HG03565 (cell line): Measurements from ENCODE around the gene EREG.

Source experiments
- ATAC-seq: cut with Tn5 transposase; IDR thresholded peaks from one replicate; pipeline ENCODE4 v1.9.1; 2021; ENCODE audit warnings: mild to moderate bottlenecking, moderate library complexity; ENCODE audit not compliant: unreplicated experiment

The EREG gene, protein sequence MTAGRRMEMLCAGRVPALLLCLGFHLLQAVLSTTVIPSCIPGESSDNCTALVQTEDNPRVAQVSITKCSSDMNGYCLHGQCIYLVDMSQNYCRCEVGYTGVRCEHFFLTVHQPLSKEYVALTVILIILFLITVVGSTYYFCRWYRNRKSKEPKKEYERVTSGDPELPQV

GRCh38 chr4:74364652-74365491 lies at the start of gene EREG:
TSS of gene EREG (plus strand) at chr4:74365145. CDS start at chr4:74365309, 164 bp downstream.
- peak; percentile 31 for ATAC-seq

GRCh38 chr4:74315376-74315775 lies 49.6 kb upstream of the EREG start:
- ATAC-seq: no peak

DNA sequence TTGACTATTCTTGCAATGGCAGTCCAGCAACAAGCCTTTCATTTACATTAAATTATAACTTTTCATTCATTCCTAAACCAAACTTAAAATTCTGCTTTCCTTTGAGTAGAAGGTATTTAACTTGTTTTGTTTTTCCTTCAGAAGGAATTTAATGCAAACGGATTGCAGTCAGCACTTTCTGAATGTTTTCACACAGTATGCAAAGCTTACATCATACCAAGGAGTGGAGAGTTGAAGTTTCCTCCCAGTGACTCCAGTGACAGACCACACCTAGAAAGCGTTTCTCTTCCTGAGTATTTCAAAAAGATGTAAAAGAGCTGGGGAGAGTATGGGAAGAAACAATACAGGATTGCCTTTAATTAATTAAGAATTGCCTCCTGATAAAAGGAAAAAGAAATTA lies 48.5 kb upstream of the EREG start:
- ATAC-seq: no peak

DNA sequence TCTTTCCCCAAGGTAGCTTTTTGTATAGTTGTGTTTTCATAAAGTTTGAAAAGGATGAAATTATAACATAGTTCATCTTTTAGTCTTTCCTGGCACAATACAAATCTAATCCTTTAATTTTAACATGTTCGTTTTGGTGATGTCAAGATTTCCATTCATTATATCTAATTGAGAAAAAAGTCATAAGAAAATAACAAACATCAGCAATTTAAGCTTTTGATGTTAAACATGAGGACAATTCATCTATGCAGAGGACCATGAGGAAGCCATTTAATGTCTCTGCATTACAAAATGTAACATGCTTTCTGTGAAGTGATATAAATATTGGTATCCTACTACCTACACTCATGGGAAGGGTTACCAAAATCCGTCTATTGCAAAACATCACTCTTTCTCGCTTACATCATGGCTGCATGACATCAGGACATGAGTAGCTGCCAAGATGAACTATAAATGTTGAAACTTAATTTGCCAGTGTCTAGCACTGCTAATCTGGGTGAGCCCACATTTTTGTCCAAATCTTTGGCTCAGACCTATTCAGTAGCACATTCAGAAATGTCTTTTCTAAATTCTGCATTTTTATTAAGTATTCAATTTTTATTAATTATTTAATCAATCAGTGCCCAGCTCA lies 47.2 kb upstream of the EREG start:
- ATAC-seq: no peak

GRCh38 chr4:74318276-74318675 lies 46.7 kb upstream of the EREG start:
- ATAC-seq: no peak

GRCh38 chr4:74319470-74319869 lies 45.5 kb upstream of the EREG start:
- ATAC-seq: no peak

- peak; percentile 50 for ATAC-seq
These were observed 44.3 kb upstream of the EREG start for GRCh38 chr4:74320559-74321118.

DNA sequence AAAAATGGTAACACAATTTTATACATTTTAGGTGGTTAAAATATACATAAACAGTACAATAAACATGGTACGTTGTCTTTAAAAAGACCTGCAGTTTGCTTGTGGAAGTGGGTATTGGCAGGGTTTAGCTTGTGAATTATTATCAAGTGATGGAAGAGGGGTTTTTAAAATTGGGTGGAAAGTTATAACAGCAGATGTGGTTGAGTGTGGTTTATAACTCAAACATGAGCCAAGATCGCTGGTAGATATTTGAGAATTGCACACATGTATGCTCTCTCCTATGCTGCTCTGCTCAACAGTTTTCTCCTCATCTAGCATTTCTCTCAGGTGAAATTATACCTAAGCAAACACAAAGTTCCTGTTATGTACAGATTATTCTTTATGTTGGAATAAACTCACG lies 42.6 kb upstream of the EREG start:
- no peak for ATAC-seq

DNA sequence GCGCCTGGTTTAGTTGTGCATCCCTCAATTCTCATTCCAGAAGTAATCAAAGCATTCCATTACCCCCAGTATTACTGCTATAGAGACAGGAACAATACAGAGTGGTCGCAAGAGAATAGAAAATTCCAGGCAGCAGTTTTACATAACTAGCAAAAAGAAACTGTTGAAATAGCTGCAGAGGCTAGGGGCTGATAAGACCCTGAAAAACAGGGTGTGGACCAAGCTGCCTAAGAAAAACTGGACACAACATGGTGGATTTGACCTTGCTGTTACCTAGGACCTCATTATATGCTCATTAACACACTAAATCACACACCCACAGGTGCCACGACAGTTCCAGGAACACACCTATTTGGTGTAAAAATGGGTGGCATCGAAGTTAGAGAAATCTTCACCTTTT lies 41.3 kb upstream of the EREG start:
- ATAC-seq: no peak

DNA sequence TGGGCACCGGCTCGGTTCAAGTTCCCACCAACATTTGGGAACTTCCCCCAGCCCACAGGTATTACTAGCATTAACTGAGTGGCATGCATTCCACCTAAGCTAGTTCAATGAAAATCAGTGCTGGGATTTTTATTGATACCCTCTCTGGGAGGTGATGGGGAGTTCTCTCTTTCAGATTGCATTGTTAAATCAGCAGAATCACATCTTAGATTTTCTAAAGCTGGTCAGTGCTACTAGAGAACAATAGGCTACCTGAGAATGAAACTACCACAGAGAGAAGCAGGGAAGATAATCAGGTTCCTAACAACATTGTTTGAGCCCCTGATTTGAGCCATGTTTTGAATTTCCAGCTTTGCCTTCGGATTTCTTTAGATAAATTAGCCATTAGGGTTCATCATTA lies 40.7 kb upstream of the EREG start:
- ATAC-seq: no peak

- no peak for ATAC-seq
These were observed 39.1 kb upstream of the EREG start for GRCh38 chr4:74325886-74326285.

DNA sequence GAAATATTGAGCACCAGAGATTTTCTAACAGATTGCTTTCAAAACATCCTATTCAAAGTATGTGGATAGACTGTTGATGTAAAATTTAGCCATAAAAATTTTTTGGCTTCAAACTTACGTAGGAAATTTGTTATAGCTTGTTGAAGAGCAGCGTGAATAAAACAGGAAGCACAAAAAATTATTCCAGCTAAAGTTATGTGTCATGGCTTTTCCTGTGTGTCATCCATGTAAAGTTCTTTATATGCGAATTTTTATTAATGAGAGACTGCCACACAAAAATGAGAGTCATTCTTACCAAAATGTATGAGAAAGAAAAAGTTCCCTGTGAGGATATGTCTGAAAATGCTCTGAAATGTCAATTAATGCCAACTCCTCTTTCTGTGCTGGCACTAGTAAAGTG lies 37.2 kb upstream of the EREG start:
- ATAC-seq: no peak

- ATAC-seq: no peak
These were observed 36.4 kb upstream of the EREG start for GRCh38 chr4:74328501-74328900.

GRCh38 chr4:74329307-74329706 lies 35.6 kb upstream of the EREG start:
- no peak for ATAC-seq

DNA sequence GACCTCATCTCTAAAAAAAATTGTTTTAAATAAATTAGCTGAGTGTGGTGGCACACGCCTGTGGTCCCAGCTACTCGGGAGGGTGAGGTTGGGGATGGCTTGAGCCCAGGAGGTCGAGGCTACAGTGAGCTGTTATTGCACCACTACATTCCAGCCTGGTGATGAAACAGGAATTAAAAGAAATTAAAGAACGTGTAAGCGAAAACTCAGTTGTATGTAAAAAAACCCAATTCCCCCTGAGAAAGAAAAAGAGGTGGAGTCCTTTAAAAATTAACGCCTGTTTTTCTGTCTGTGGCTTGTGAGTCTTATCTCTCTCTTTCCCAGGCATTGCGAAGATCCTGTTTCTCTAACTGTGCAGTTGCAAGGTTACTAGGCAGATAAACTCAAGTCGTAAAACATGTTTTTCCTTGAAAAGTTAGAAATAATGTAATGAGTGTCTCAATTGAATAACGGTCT lies 34.6 kb upstream of the EREG start:
- ATAC-seq: no peak

DNA sequence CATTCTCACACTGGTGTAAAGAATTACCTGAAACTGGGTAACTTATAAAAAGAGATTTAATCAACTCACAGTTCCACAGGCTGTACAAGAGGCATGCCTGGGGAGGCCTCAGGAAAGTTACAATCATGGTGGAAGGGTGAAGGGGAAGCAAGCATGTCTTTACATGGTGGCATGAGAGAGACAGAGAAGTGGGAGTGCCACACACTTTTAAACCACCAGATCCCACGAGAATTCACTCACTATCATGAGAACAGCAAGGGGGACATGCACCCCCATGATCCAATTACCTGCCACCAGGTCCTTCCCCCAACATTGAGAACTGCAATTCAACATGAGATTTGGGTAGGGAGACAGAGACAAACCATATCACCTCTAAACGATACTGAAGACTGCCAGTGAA lies 33.7 kb upstream of the EREG start:
- ATAC-seq: no peak

GRCh38 chr4:74331944-74332343 lies 33.0 kb upstream of the EREG start:
- ATAC-seq: no peak

- ATAC-seq: no peak
These were observed 30.3 kb upstream of the EREG start for GRCh38 chr4:74334636-74335035.

DNA sequence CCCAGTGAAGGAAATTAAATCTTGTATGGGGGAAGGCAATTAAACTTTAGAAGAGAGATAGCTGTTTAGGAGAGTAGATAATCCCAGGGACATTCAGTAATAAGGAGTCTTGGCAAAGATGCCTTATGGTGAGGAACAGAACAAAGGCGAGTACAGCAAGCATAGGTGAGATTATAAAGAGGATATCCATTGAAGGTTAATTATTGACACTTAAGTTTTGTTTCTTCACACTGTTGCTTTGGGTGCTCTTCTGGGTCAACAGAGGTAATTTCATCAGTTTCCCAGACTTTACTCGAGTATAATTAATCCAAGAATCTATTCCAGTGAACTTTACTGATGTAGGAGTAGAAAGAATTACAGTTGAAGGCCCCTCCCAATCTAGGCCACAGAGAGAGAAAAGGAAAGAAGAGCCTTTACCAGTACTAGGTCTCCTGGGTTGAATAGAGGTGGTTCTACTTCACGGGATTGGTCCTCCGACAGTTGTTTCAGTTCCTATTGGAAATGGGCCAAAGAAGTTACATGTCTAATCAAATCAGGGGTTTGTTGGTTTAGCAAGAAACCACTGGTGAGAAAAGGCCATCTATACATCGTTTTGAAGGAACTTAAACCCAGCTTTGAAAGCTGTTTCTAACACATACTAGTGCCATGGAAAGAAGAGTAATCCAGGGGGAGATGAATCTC lies 29.5 kb upstream of the EREG start:
- ATAC-seq: peak; percentile 80

DNA sequence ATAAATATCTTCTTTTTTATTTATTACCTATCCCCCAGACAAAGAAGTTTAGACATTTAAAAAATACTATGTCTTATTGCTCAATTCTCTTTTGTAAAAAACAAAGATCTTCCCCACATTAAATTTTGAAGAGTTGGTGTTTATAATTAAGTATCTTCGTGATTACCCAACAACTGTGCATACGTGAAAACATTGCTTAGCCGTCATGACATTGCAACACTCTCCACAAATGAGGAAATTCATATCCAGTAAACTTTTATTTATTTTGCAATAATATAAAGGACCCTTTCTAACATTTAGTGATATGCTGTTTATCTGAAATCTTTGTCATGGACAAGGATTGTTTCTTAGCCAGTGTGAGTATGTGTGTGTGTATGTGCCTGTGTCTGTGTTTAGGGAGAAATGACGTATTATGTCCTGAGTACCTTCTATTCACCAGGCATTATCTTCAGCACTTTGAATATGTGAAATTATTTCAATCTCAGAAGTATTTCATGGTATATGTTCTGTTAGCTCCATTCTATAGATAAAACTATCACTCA lies 26.1 kb upstream of the EREG start:
- no peak for ATAC-seq

- ATAC-seq: no peak
These were observed 25.4 kb upstream of the EREG start for GRCh38 chr4:74339501-74339900.
